Measurements from ENCODE around the gene ITPR2. TPM values are rescaled to one million over a fixed set of nuclear protein-coding genes. Genes with fewer than 3 reads are reported as not detected.
A peak's percentile ranks its signal among the peaks of the same experiment; 100 is the strongest.

Gene ITPR2
- 19.1 TPM for polyA plus RNA-seq (2012; ENCODE audit: missing spikeins)

GRCh38 chr12:26832822-26833742 is at the start of gene ITPR2:
Gene ITPR2 (minus strand): TSS chr12:26833194. CDS start chr12:26832781, 413 bp downstream.
- FAIRE-seq, result peak; percentile 21
- DNase-seq (ENCODE audit: insufficient read length), result peak; percentile 92
- TF ChIP-seq POLR2A (IDR thresholded peaks at IDR 0.05; ENCODE audit: low read depth, low read length) (peak; percentile 84), POLR2AphosphoS5 (IDR thresholded peaks at IDR 0.05; ENCODE audit: low read depth, low read length) (peak; percentile 74), TAF1 (IDR thresholded peaks at IDR 0.05; ENCODE audit: borderline replicate concordance, low read depth, low read length) (peak; percentile 84; the same call in 1 of the 2 replicates)

GRCh38 chr12:26880625-26881024 is 47.6 kb upstream of the ITPR2 start:
- FAIRE-seq, result no peak
- TF ChIP-seq TAF1 (IDR thresholded peaks at IDR 0.05; ENCODE audit: borderline replicate concordance, low read depth, low read length) (no peak), POLR2AphosphoS5 (IDR thresholded peaks at IDR 0.05; ENCODE audit: low read depth, low read length) (no peak), POLR2A (IDR thresholded peaks at IDR 0.05; ENCODE audit: low read depth, low read length) (no peak)
- DNase-seq (ENCODE audit: insufficient read length), result no peak

- no peak for TF ChIP-seq POLR2AphosphoS5 (IDR thresholded peaks at IDR 0.05; ENCODE audit: low read depth, low read length)
- TF ChIP-seq POLR2A (IDR thresholded peaks at IDR 0.05; ENCODE audit: low read depth, low read length), result no peak
- no peak for TF ChIP-seq TAF1 (IDR thresholded peaks at IDR 0.05; ENCODE audit: borderline replicate concordance, low read depth, low read length)
- FAIRE-seq, result no peak
- DNase-seq (ENCODE audit: insufficient read length), result peak; percentile 26
Observed at GRCh38 chr12:26878661-26879119, 45.7 kb upstream of the ITPR2 start.

- DNase-seq (ENCODE audit: insufficient read length) (no peak), FAIRE-seq (peak; percentile 67)
- no peak for TF ChIP-seq POLR2A (IDR thresholded peaks at IDR 0.05; ENCODE audit: low read depth, low read length)
- TF ChIP-seq TAF1 (IDR thresholded peaks at IDR 0.05; ENCODE audit: borderline replicate concordance, low read depth, low read length), result no peak
- TF ChIP-seq POLR2AphosphoS5 (IDR thresholded peaks at IDR 0.05; ENCODE audit: low read depth, low read length), result no peak
Observed at GRCh38 chr12:26874501-26875296, 41.7 kb upstream of the ITPR2 start.

GRCh38 chr12:26872625-26873024 is 39.6 kb upstream of the ITPR2 start:
- DNase-seq (ENCODE audit: insufficient read length) (no peak), FAIRE-seq (no peak)
- TF ChIP-seq TAF1 (IDR thresholded peaks at IDR 0.05; ENCODE audit: borderline replicate concordance, low read depth, low read length) (no peak), POLR2AphosphoS5 (IDR thresholded peaks at IDR 0.05; ENCODE audit: low read depth, low read length) (no peak), POLR2A (IDR thresholded peaks at IDR 0.05; ENCODE audit: low read depth, low read length) (no peak)

- TF ChIP-seq TAF1 (IDR thresholded peaks at IDR 0.05; ENCODE audit: borderline replicate concordance, low read depth, low read length) (no peak), POLR2A (IDR thresholded peaks at IDR 0.05; ENCODE audit: low read depth, low read length) (no peak), POLR2AphosphoS5 (IDR thresholded peaks at IDR 0.05; ENCODE audit: low read depth, low read length) (no peak)
- DNase-seq (ENCODE audit: insufficient read length), result no peak
- FAIRE-seq, result no peak
Observed at GRCh38 chr12:26871985-26872384, 39.0 kb upstream of the ITPR2 start.

- FAIRE-seq (peak; percentile 50), DNase-seq (ENCODE audit: insufficient read length) (no peak)
- TF ChIP-seq TAF1 (IDR thresholded peaks at IDR 0.05; ENCODE audit: borderline replicate concordance, low read depth, low read length) (no peak), POLR2AphosphoS5 (IDR thresholded peaks at IDR 0.05; ENCODE audit: low read depth, low read length) (no peak), POLR2A (IDR thresholded peaks at IDR 0.05; ENCODE audit: low read depth, low read length) (no peak)
Observed at GRCh38 chr12:26870491-26871419, 37.8 kb upstream of the ITPR2 start.

- TF ChIP-seq TAF1 (IDR thresholded peaks at IDR 0.05; ENCODE audit: borderline replicate concordance, low read depth, low read length) (no peak), POLR2A (IDR thresholded peaks at IDR 0.05; ENCODE audit: low read depth, low read length) (no peak), POLR2AphosphoS5 (IDR thresholded peaks at IDR 0.05; ENCODE audit: low read depth, low read length) (no peak)
- no peak for DNase-seq (ENCODE audit: insufficient read length)
- FAIRE-seq, result no peak
Observed at GRCh38 chr12:26869908-26870459, 37.0 kb upstream of the ITPR2 start.

GRCh38 chr12:26869104-26869494 is 36.1 kb upstream of the ITPR2 start:
- no peak for TF ChIP-seq POLR2AphosphoS5 (IDR thresholded peaks at IDR 0.05; ENCODE audit: low read depth, low read length)
- no peak for TF ChIP-seq TAF1 (IDR thresholded peaks at IDR 0.05; ENCODE audit: borderline replicate concordance, low read depth, low read length)
- TF ChIP-seq POLR2A (IDR thresholded peaks at IDR 0.05; ENCODE audit: low read depth, low read length), result no peak
- DNase-seq (ENCODE audit: insufficient read length), result no peak
- no peak for FAIRE-seq

- DNase-seq (ENCODE audit: insufficient read length), result no peak
- FAIRE-seq, result peak; percentile 46
- no peak for TF ChIP-seq TAF1 (IDR thresholded peaks at IDR 0.05; ENCODE audit: borderline replicate concordance, low read depth, low read length)
- no peak for TF ChIP-seq POLR2AphosphoS5 (IDR thresholded peaks at IDR 0.05; ENCODE audit: low read depth, low read length)
- TF ChIP-seq POLR2A (IDR thresholded peaks at IDR 0.05; ENCODE audit: low read depth, low read length), result no peak
Observed at GRCh38 chr12:26868447-26869103, 35.6 kb upstream of the ITPR2 start.

Measured in GM12892 (cell line).